Esophagus (tissue), 2 donors: ENCODE measurements around the gene C1QTNF2. TPM values are rescaled to one million over a fixed set of nuclear protein-coding genes. Genes with fewer than 3 reads are reported as not detected.

Source experiments
- H3K27ac ChIP-seq, 2 donors: one replicate each; pipeline ENCODE4 v1.5.1; 2013; ENCODE audit warnings: low read depth in 2 of 2, mild to moderate bottlenecking in 2 of 2, inconsistent platforms in 1 of 2, low read length in 1 of 2, moderate library complexity in 1 of 2
- H3K27me3 ChIP-seq, 2 donors: one replicate each; pipeline ENCODE4 v1.6.1; 2013; ENCODE audit warnings: low read length in 2 of 2, control low read depth in 1 of 2, mild to moderate bottlenecking in 1 of 2; ENCODE audit not compliant: insufficient read depth in 2 of 2, control insufficient read depth in 1 of 2
- H3K36me3 ChIP-seq, 2 donors: one replicate each; pipeline ENCODE4 v1.6.1; 2013; ENCODE audit warnings: low read length in 1 of 2; ENCODE audit not compliant: control insufficient read depth in 2 of 2, insufficient read depth in 2 of 2
- H3K4me1 ChIP-seq, 2 donors: one replicate each; pipeline ENCODE4 v1.6.1; 2013; ENCODE audit warnings: low read length in 1 of 2; ENCODE audit not compliant: control insufficient read depth in 2 of 2, insufficient read depth in 2 of 2
- H3K4me3 ChIP-seq, 2 donors: one replicate each; pipeline ENCODE4 v1.5.1; 2013; ENCODE audit warnings: low read length in 2 of 2, mild to moderate bottlenecking in 2 of 2, low read depth in 1 of 2, moderate library complexity in 1 of 2
- H3K9me3 ChIP-seq, 2 donors: one replicate each; pipeline ENCODE4 v1.6.1; 2013; ENCODE audit warnings: mild to moderate bottlenecking in 2 of 2, low read depth in 1 of 2, low read length in 1 of 2, moderate library complexity in 1 of 2; ENCODE audit not compliant: control insufficient read depth in 2 of 2, insufficient read depth in 1 of 2
- WGBS, 2 donors: extraction: QIAGEN DNeasy Blood & Tissue Kit; methylation state at CpG; one replicate each; pipeline ENCODE4 v1.1.7; 2013; 5-methylcytosine and 5-hydroxymethylcytosine counted together
- polyA plus RNA-seq, 2 donors: library from polyadenylated mRNA; stranded (reverse); fragments of 200-250 nt; gene quantifications; one replicate each; pipeline ENCODE4 v1.2.3, GENCODE V29; 2013
- donor health status: healthy with polysubstance abuse.
- donor health status: Bipolar disorder and iron deficiency.

The C1QTNF2 gene
- polyA plus RNA-seq, 2 donors: 0.53 to 0.69 TPM

GRCh38 chr5:160390787-160391696, 20.6 kb upstream of the C1QTNF2 start:
- Histone ChIP-seq H3K27ac (no peak overlapping the region), H3K36me3 (no peaks in the 10 kb centered on the region)
- WGBS, 2 donors: 72 to 76% methylated on average over 7 to 8 of the region's 8 CpGs

GRCh38 chr5:160387445-160387844, 17.0 kb upstream of the C1QTNF2 start:
- H3K4me1 ChIP-seq: no peaks in the 10 kb centered on the region
- no peak overlapping the region for H3K27ac ChIP-seq
- no peaks in the 10 kb centered on the region for H3K27me3 ChIP-seq
- no peaks in the 10 kb centered on the region for H3K36me3 ChIP-seq
- H3K9me3 ChIP-seq: no peaks in the 10 kb centered on the region
- no peak overlapping the region for H3K4me3 ChIP-seq
- 93 to 98% methylated on average over 1 of the region's 1 CpG for WGBS, 2 donors

More at GRCh38 chr5:160390787-160391696, 20.6 kb upstream of the C1QTNF2 start:
- no peaks in the 10 kb centered on the region for H3K4me1 ChIP-seq
- H3K9me3 ChIP-seq: no peaks in the 10 kb centered on the region
- no peaks in the 10 kb centered on the region for H3K27me3 ChIP-seq
- H3K4me3 ChIP-seq: no peak overlapping the region

- Histone ChIP-seq H3K36me3 (no peaks in the 10 kb centered on the region), H3K4me1 (no peaks in the 10 kb centered on the region), H3K9me3 (no peaks in the 10 kb centered on the region), H3K27me3 (no peaks in the 10 kb centered on the region), H3K4me3 (no peak overlapping the region), H3K27ac (no peak overlapping the region)
Observed at GRCh38 chr5:160385496-160385895, 15.1 kb upstream of the C1QTNF2 start.

GRCh38 chr5:160384681-160385080, 14.3 kb upstream of the C1QTNF2 start:
- WGBS, 2 donors: 95 to 96% methylated on average over 1 of the region's 1 CpG
- H3K27me3 ChIP-seq: no peaks in the 10 kb centered on the region

GRCh38 chr5:160382346-160382745, 11.9 kb upstream of the C1QTNF2 start:
- Histone ChIP-seq H3K9me3 (no peaks in the 10 kb centered on the region), H3K27me3 (no peaks in the 10 kb centered on the region), H3K4me1 (no peaks in the 10 kb centered on the region), H3K4me3 (no peak overlapping the region), H3K27ac (no peak overlapping the region), H3K36me3 (no peaks in the 10 kb centered on the region)
- WGBS, 2 donors: 57 to 61% methylated on average over 3 of the region's 3 CpGs

More at GRCh38 chr5:160384681-160385080, 14.3 kb upstream of the C1QTNF2 start:
- H3K27ac ChIP-seq: no peak overlapping the region
- no peaks in the 10 kb centered on the region for H3K4me1 ChIP-seq
- no peaks in the 10 kb centered on the region for H3K9me3 ChIP-seq
- no peaks in the 10 kb centered on the region for H3K36me3 ChIP-seq
- H3K4me3 ChIP-seq: no peak overlapping the region

GRCh38 chr5:160380041-160380440, 9.6 kb upstream of the C1QTNF2 start:
- H3K4me1 ChIP-seq: no peaks in the 10 kb centered on the region
- 73 to 74% methylated on average over 2 of the region's 2 CpGs for WGBS, 2 donors
- H3K36me3 ChIP-seq: no peaks in the 10 kb centered on the region
- no peak overlapping the region for H3K27ac ChIP-seq
- H3K9me3 ChIP-seq: no peaks in the 10 kb centered on the region
- no peaks in the 10 kb centered on the region for H3K27me3 ChIP-seq
- no peak overlapping the region for H3K4me3 ChIP-seq

- Histone ChIP-seq H3K36me3 (no peaks in the 10 kb centered on the region), H3K4me3 (no peak overlapping the region), H3K27ac (no peak overlapping the region), H3K4me1 (no peaks in the 10 kb centered on the region), H3K27me3 (no peaks in the 10 kb centered on the region), H3K9me3 (no peaks in the 10 kb centered on the region)
- WGBS, 2 donors: 50 to 52% methylated on average over 4 of the region's 4 CpGs
Observed at GRCh38 chr5:160379511-160379910, 9.1 kb upstream of the C1QTNF2 start.

GRCh38 chr5:160378330-160378729, 7.9 kb upstream of the C1QTNF2 start:
- Histone ChIP-seq H3K36me3 (no peaks in the 10 kb centered on the region), H3K9me3 (no peaks in the 10 kb centered on the region), H3K4me1 (no peaks in the 10 kb centered on the region), H3K27ac (no peak overlapping the region), H3K27me3 (no peaks in the 10 kb centered on the region), H3K4me3 (no peak overlapping the region)
- WGBS, 2 donors: 62 to 67% methylated on average over 2 of the region's 2 CpGs

- Histone ChIP-seq H3K9me3 (no peaks in the 10 kb centered on the region), H3K4me3 (no peak overlapping the region), H3K36me3 (no peaks in the 10 kb centered on the region), H3K27ac (no peak overlapping the region), H3K4me1 (no peaks in the 10 kb centered on the region), H3K27me3 (no peaks in the 10 kb centered on the region)
- WGBS, 2 donors: 79 to 90% methylated on average over 5 of the region's 5 CpGs
Observed at GRCh38 chr5:160377651-160378050, 7.2 kb upstream of the C1QTNF2 start.

- Histone ChIP-seq H3K36me3 (no peaks in the 10 kb centered on the region), H3K4me3 (no peak overlapping the region), H3K9me3 (no peaks in the 10 kb centered on the region)
Observed at GRCh38 chr5:160376416-160376815, 6.0 kb upstream of the C1QTNF2 start.

More at GRCh38 chr5:160376416-160376815, 6.0 kb upstream of the C1QTNF2 start:
- H3K4me1 ChIP-seq: no peaks in the 10 kb centered on the region
- no peak overlapping the region for H3K27ac ChIP-seq
- no peaks in the 10 kb centered on the region for H3K27me3 ChIP-seq
